Hepatocyte (in vitro differentiated cells): Measurements from ENCODE around the gene SSH3.

Source experiments
- EZH2 ChIP-seq: fragments of 200-600 bp; sonication (generic); IDR thresholded peaks from 2 replicates; pipeline ENCODE4 v1.6.1; 2016; ENCODE audit warnings: antibody characterized with exemption, mild to moderate bottlenecking, borderline replicate concordance
- EZH2phosphoT487 ChIP-seq: fragments of 200-600 bp; sonication (generic); IDR thresholded peaks from one replicate; pipeline ENCODE4 v1.6.1; 2018; ENCODE audit warnings: antibody characterized with exemption, mild to moderate bottlenecking, low read depth, moderate library complexity; ENCODE audit not compliant: unreplicated experiment, severe bottlenecking
- TF ChIP-seq, protein P1 (sequence below): fragments of 200-600 bp; sonication (generic); IDR thresholded peaks from 2 replicates; pipeline ENCODE4 v1.5.1; 2016; ENCODE audit warnings: antibody characterized with exemption, mild to moderate bottlenecking; ENCODE audit not compliant: poor library complexity

DNA sequence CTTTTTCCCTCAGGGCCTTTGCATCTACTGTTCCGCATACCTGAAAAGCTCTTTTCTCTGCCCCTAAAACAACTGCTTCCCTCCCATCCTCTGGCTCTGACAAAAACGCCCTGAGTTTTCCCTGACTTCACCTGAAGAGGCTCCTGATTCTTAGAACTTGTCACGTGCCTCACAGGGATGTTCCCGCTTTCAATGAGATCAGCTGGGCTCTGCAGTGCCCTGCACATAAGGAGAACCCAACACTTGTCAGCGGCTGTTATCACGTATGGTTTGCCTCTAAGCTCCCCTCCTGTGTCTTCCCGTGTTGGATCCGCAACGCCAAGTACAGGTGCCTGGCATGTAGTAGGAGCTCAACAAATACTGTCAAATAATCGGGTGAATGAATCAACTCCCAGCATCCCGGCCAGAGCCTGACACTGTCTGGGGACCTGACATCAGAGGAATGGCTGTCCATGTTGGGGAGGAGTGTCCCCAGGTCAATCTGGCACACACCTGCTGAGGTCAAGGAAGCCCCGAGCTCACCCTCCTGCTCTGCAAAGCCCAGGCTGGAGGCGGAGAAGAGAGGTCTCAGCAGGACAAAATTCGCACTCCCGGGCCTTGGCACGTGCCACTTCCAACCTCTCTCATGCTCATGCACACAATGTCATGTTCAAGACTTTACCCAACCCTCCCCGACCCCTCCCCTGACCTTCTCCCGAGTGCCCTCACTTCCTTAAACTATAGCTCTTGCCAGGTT lies 41.2 kb upstream of the SSH3 start:
- TF ChIP-seq, protein P1, sequence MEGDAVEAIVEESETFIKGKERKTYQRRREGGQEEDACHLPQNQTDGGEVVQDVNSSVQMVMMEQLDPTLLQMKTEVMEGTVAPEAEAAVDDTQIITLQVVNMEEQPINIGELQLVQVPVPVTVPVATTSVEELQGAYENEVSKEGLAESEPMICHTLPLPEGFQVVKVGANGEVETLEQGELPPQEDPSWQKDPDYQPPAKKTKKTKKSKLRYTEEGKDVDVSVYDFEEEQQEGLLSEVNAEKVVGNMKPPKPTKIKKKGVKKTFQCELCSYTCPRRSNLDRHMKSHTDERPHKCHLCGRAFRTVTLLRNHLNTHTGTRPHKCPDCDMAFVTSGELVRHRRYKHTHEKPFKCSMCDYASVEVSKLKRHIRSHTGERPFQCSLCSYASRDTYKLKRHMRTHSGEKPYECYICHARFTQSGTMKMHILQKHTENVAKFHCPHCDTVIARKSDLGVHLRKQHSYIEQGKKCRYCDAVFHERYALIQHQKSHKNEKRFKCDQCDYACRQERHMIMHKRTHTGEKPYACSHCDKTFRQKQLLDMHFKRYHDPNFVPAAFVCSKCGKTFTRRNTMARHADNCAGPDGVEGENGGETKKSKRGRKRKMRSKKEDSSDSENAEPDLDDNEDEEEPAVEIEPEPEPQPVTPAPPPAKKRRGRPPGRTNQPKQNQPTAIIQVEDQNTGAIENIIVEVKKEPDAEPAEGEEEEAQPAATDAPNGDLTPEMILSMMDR, result no peak
- TF ChIP-seq EZH2phosphoT487 (no peak), EZH2 (no peak)
